NOMO-1 (cell line): ENCODE measurements around the gene RANBP10.

ENCODE experiments used
- DNase-seq, 2 experiments: peaks; one replicate each; lab custom pipeline; 2025; ENCODE audit not compliant: unreplicated experiment in 2 of 2; lab: John Stamatoyannopoulos, UW

Gene RANBP10

GRCh38 chr16:67833030-67833414 is 26.7 kb upstream of the RANBP10 start:
- DNase-seq = no peak

- no peak for DNase-seq
Measured at GRCh38 chr16:67828651-67829050, 22.3 kb upstream of the RANBP10 start.

- DNase-seq = no peak
Measured at GRCh38 chr16:67825906-67826305, 19.5 kb upstream of the RANBP10 start.

- DNase-seq = no peak
Measured at GRCh38 chr16:67825119-67825518, 18.8 kb upstream of the RANBP10 start.

- no peak for DNase-seq
Measured at GRCh38 chr16:67822511-67822910, 16.2 kb upstream of the RANBP10 start.

GRCh38 chr16:67820608-67821259 is 14.4 kb upstream of the RANBP10 start:
- DNase-seq = no peak

- DNase-seq = no peak
Measured at GRCh38 chr16:67814567-67814966, 8.2 kb upstream of the RANBP10 start.

- DNase-seq = no peak
Measured at GRCh38 chr16:67811899-67812298, 5.5 kb upstream of the RANBP10 start.

GRCh38 chr16:67807148-67807682 is 855 bp upstream of the RANBP10 start:
- DNase-seq = no peak

GRCh38 chr16:67805718-67806427 is 487 bp downstream of the RANBP10 start:
- DNase-seq = no peak

- no peak for DNase-seq
Measured at GRCh38 chr16:67804853-67805542, 1.4 kb downstream of the RANBP10 start.

- DNase-seq = no peak
Measured at GRCh38 chr16:67803894-67804293, 2.5 kb downstream of the RANBP10 start.

GRCh38 chr16:67801883-67802282 is 4.5 kb downstream of the RANBP10 start:
- no peak for DNase-seq

GRCh38 chr16:67801241-67801640 is 5.1 kb downstream of the RANBP10 start:
- no peak for DNase-seq

GRCh38 chr16:67800338-67800926 is 5.9 kb downstream of the RANBP10 start:
- no peak for DNase-seq

- DNase-seq = no peak
Measured at GRCh38 chr16:67796099-67796718, 10.2 kb downstream of the RANBP10 start.

GRCh38 chr16:67790071-67790470 is 16.3 kb downstream of the RANBP10 start:
- DNase-seq = no peak

- no peak for DNase-seq
Measured at GRCh38 chr16:67786491-67786890, 19.9 kb downstream of the RANBP10 start.

GRCh38 chr16:67783353-67783725 is 23.0 kb downstream of the RANBP10 start:
- no peak for DNase-seq

GRCh38 chr16:67782567-67783352 is 23.6 kb downstream of the RANBP10 start:
- DNase-seq = no peak
